Measurements from ENCODE around the gene VIPR2. TPM values are rescaled to one million over a fixed set of nuclear protein-coding genes. Genes with fewer than 3 reads are reported as not detected.

VIPR2 gene
- total RNA-seq, 4 donors from 2014 or later: 0.32 to 0.34 (median 0.32) TPM; not detected in 1

DNA sequence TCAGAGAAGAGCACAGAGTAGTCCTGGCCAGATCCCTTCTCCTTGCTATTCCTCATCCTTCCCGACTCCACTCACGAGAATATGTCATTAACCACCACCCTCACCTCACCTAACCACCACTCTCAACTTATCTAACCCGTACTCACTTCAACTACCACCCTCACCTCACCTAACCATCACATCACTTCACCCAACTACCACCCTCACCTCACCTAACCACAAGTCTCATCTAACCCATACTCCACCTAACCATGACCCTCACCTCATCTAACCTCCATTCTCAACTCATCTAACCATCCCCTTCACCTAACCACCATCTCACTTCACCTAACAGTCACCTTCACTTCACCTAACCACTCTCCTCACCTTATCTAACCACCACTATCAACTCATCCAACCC, 85.0 kb downstream of the VIPR2 start:
- TF ChIP-seq, protein P1, sequence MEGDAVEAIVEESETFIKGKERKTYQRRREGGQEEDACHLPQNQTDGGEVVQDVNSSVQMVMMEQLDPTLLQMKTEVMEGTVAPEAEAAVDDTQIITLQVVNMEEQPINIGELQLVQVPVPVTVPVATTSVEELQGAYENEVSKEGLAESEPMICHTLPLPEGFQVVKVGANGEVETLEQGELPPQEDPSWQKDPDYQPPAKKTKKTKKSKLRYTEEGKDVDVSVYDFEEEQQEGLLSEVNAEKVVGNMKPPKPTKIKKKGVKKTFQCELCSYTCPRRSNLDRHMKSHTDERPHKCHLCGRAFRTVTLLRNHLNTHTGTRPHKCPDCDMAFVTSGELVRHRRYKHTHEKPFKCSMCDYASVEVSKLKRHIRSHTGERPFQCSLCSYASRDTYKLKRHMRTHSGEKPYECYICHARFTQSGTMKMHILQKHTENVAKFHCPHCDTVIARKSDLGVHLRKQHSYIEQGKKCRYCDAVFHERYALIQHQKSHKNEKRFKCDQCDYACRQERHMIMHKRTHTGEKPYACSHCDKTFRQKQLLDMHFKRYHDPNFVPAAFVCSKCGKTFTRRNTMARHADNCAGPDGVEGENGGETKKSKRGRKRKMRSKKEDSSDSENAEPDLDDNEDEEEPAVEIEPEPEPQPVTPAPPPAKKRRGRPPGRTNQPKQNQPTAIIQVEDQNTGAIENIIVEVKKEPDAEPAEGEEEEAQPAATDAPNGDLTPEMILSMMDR (IDR thresholded peaks at IDR 0.05): no peak
- TF ChIP-seq POLR2A (IDR thresholded peaks at IDR 0.05): no peak
- WGBS, 2 donors: 85 to 94% methylated on average over 3 of the region's 3 CpGs
- no peak overlapping the region for H3K4me3 ChIP-seq (ENCODE audit: low read depth, poor library complexity, severe bottlenecking)
- no peak for DNase-seq (ENCODE audit: low spot score in 2 of 2)
- intact Hi-C loops (cut with DNase I; ENCODE audit: low total_unique reads): no loop called here

DNA sequence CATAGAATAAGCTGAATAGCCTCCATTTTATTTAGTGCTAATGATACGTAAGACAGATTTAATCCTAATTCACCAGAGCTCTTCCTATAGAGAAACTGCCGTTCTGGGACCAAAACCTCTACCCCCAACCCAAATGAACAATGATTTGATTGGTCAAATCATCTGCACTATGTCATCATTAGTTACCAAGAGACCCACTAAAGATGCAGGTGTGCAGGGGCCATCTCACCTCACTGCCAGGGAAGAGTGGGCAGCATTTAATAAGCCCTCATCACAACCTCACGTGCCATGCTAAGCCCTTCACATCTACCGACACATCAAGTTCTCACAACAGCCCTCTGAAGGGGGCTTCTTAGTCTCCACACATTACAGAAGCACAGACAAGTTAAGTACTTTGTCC, 87.0 kb downstream of the VIPR2 start:
- TF ChIP-seq, protein P1 (IDR thresholded peaks at IDR 0.05): no peak
- no peak for TF ChIP-seq POLR2A (IDR thresholded peaks at IDR 0.05)
- H3K4me3 ChIP-seq (ENCODE audit: low read depth, poor library complexity, severe bottlenecking): no peak overlapping the region
- DNase-seq (ENCODE audit: low spot score in 2 of 2): peak in 1 of 2 donors; percentile 15
- intact Hi-C loops (cut with DNase I; ENCODE audit: low total_unique reads): no loop called here
- 93% methylated on average over 4 of the region's 4 CpGs for WGBS, 2 donors

DNA sequence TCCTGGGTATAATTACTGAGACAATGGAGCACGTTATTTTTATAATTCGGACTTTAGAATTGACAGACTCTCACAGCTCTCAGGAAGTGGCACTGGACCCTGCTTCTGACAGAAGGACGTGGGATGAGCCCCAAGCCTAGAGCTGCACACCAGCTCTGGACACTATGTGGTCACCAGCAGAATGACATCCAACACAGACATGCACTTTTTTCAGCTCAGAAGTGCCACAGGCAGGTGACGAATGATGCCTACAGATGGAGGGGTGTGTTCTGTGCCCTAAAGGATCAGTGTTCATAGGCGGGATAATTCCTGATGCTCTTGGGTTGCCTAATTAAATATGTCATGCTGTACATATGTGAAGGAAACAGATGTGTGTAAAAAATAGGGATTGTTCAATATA, 87.9 kb downstream of the VIPR2 start:
- H3K4me3 ChIP-seq (ENCODE audit: low read depth, poor library complexity, severe bottlenecking): no peak overlapping the region
- no peak for TF ChIP-seq POLR2A (IDR thresholded peaks at IDR 0.05)
- 63 to 71% methylated on average over 5 of the region's 5 CpGs for WGBS, 2 donors
- peak in 1 of 2 donors; percentile 25 for DNase-seq (ENCODE audit: low spot score in 2 of 2)
- intact Hi-C loops (cut with DNase I; ENCODE audit: low total_unique reads): no loop called here

DNA sequence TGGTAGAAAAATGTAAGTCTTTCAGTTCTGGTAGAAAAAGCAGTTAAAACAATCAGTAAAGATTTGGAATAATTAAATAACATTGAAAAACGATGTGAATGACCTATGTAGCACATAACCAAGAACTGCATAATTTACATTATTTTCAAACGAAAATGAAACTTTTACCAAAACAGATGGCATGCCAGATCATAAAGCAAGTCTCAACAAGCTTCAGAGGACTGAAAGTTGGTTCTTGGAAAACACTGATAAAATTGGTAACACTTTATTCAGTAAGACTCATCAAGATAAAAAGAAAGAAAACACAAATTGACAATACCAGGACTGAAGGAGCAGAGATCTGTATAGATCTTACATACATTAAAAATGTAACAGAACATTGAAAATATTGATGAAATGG, 92.8 kb downstream of the VIPR2 start:
- no peak overlapping the region for H3K4me3 ChIP-seq (ENCODE audit: low read depth, poor library complexity, severe bottlenecking)
- WGBS, 2 donors: 32 to 38% methylated on average over 2 of the region's 2 CpGs
- no peak for DNase-seq (ENCODE audit: low spot score in 2 of 2)
- no peak for TF ChIP-seq POLR2A (IDR thresholded peaks at IDR 0.05)
- TF ChIP-seq, protein P1 (IDR thresholded peaks at IDR 0.05): no peak
- intact Hi-C loops (cut with DNase I; ENCODE audit: low total_unique reads): no loop called here

DNA sequence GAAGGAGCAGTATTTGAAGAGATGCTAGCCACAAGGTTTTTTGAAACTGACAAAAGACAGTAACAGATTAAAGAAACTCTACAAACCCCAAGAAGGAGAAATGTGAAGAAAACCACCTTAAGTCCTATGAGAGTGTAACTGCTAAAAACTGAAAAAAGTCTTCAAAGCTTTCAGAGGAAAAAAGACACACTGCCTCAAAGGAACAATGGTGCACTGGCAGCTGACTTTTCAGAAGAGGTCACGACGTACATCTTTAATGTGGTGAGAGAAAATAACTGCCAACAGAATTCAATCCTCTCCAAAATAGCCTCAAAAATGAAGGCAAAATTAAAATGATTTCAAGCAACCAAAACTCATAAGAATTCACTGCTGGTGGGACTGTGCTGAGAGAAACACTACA, 94.0 kb downstream of the VIPR2 start:
- WGBS, 2 donors: 81 to 82% methylated on average over 2 of the region's 2 CpGs
- no peak for DNase-seq (ENCODE audit: low spot score in 2 of 2)
- no peak for TF ChIP-seq POLR2A (IDR thresholded peaks at IDR 0.05)
- TF ChIP-seq, protein P1 (IDR thresholded peaks at IDR 0.05): no peak
- H3K4me3 ChIP-seq (ENCODE audit: low read depth, poor library complexity, severe bottlenecking): no peak overlapping the region
- intact Hi-C loops (cut with DNase I; ENCODE audit: low total_unique reads): no loop called here

DNA sequence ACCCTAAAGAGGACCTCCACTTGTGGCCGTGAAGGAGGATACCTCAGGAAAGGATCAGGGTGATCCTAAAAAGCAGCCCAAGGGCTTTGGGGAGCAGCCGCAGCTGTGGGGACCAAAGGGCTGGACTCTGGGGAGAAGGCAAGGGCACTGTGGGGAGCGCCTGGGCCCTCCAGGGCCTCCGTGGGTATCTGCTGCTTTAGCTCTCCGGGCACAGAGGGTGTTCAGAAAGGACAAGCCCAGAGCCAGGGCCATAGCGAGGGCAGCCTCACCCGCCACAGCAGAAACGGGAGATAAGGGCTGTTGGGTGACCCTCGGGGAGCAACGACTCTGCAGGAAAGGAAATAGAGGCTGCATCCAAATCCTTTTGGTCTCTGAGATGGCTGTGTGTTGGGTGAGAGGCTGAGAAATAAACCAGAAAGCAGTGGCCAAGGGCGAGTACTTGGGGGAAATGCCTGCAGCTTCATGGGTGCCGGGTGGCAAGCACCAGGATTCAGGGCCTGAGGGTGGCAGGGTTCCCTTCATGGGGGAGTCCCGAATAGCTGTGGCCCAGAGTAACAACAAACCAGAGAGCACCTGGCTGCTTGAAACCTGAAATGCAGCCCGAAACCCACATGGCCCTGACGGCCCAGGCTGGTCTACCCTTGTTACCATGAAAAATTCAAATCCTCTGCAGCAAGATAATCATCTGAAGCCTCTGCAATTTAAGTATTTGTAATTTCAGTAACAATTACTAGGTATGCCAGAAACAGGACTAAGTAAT, 95.2 kb downstream of the VIPR2 start:
- TF ChIP-seq, protein P1 (IDR thresholded peaks at IDR 0.05): no peak
- TF ChIP-seq POLR2A (IDR thresholded peaks at IDR 0.05): no peak
- no peak overlapping the region for H3K4me3 ChIP-seq (ENCODE audit: low read depth, poor library complexity, severe bottlenecking)
- WGBS, 2 donors: 83 to 87% methylated on average over 15 of the region's 15 CpGs
- intact Hi-C loops (cut with DNase I; ENCODE audit: low total_unique reads): no loop called here
- DNase-seq (ENCODE audit: low spot score in 2 of 2): peak in 1 of 2 donors; percentile 39
